ENCODE measurements around the gene PRICKLE4.

DNA sequence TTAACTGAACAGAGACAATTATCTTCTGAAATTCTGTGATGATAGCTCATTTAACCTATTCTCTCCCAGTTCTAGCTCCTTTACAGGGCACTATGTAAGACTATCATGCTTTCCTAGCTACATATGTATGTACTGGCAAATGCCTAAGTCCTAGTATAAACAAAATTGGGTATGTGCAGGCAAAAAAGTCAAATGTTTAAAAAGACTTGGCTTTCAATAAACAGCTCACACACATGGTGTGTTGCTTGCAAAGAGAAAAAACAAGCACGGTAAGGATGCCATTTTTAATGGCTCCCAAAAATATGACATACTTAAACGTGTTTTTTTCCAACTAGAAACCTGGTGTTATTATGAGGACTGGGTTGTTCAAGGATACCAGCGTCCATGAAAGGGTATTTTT is 51.7 kb downstream of the PRICKLE4 start:
- TF ChIP-seq, protein P1, sequence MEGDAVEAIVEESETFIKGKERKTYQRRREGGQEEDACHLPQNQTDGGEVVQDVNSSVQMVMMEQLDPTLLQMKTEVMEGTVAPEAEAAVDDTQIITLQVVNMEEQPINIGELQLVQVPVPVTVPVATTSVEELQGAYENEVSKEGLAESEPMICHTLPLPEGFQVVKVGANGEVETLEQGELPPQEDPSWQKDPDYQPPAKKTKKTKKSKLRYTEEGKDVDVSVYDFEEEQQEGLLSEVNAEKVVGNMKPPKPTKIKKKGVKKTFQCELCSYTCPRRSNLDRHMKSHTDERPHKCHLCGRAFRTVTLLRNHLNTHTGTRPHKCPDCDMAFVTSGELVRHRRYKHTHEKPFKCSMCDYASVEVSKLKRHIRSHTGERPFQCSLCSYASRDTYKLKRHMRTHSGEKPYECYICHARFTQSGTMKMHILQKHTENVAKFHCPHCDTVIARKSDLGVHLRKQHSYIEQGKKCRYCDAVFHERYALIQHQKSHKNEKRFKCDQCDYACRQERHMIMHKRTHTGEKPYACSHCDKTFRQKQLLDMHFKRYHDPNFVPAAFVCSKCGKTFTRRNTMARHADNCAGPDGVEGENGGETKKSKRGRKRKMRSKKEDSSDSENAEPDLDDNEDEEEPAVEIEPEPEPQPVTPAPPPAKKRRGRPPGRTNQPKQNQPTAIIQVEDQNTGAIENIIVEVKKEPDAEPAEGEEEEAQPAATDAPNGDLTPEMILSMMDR (IDR thresholded peaks at IDR 0.05 in 2 of 3, conservative IDR thresholded peaks at IDR 0.05 in 1 of 3; ENCODE audit: borderline replicate concordance in 1 of 3, insufficient read depth in 1 of 3, low read depth in 2 of 3, low read length in 2 of 3), result no peak
- TF ChIP-seq POLR2A (IDR thresholded peaks at IDR 0.05; ENCODE audit: borderline replicate concordance, extremely low read depth, insufficient read depth, insufficient read length), result no peak

Measured in HCT116 (cell line).